Uterus (tissue), 4 donors: Measurements from ENCODE around the gene FAF1. TPM values are rescaled to one million over a fixed set of nuclear protein-coding genes. Genes with fewer than 3 reads are reported as not detected.

ENCODE experiments used
- DNase-seq, 2 donors: peaks; one replicate each; pipeline ENCODE4 v3.0.0-alpha.2; 2019 to 2020
- H3K27ac ChIP-seq, 2 donors: fragments of 200-600 bp; sonication (generic); 1 replicate in 1 of 2; 2 replicates in 1 of 2; pipeline ENCODE4 v1.5.1; 2016 to 2018
- H3K27me3 ChIP-seq, 2 donors: fragments of 200-600 bp; sonication (generic); one replicate each; pipeline ENCODE4 v1.5.1; 2018 to 2019; ENCODE audit warnings: control low read depth in 1 of 2
- H3K36me3 ChIP-seq, 2 donors: fragments of 200-600 bp; sonication (generic); one replicate each; pipeline ENCODE4 v1.5.1; 2019; ENCODE audit warnings: control low read depth in 1 of 2
- H3K4me1 ChIP-seq, 2 donors: fragments of 200-600 bp; sonication (generic); one replicate each; pipeline ENCODE4 v1.5.1; 2018 to 2019; ENCODE audit warnings: control low read depth in 1 of 2
- H3K4me3 ChIP-seq, 2 donors: fragments of 200-600 bp; sonication (generic); 1 replicate in 1 of 2; 2 replicates in 1 of 2; pipeline ENCODE4 v1.5.1; 2018 to 2019; ENCODE audit warnings: mild to moderate bottlenecking in 1 of 2
- H3K9me3 ChIP-seq, 2 donors: fragments of 200-600 bp; sonication (generic); one replicate each; pipeline ENCODE4 v1.5.1; 2019; ENCODE audit warnings: control low read depth in 1 of 2
- CTCF ChIP-seq, 4 experiments: fragments of 200-600 bp in 2 of 4; fragments of 450-650 bp in 2 of 4; sonication (generic) in 2 of 4; IDR thresholded peaks; one replicate each; pipeline ENCODE4 v1.5.1; 2016 to 2019; ENCODE audit warnings: antibody characterized with exemption in 4 of 4, mild to moderate bottlenecking in 2 of 4, moderate library complexity in 1 of 4
- POLR2A ChIP-seq, 2 donors: fragments of 450-650 bp; IDR thresholded peaks; one replicate each; pipeline ENCODE4 v1.6.1; 2016; ENCODE audit warnings: antibody characterized with exemption in 2 of 2, mild to moderate bottlenecking in 1 of 2, moderate library complexity in 1 of 2
- intact Hi-C: fragments of 100-400 bp; cut with DNase I; formaldehyde crosslinking; loops from one replicate; pipeline ENCODE4 v1.15.1; 2023; ENCODE audit warnings: low total_unique reads
- total RNA-seq, 4 donors: library from RNA; depleted of rRNA in 3 of 4; stranded (reverse); fragments of >200 nt in 3 of 4; gene quantifications; one replicate each; pipeline versions ENCODE4 v1.1.0 to v1.2.4, GENCODE V29; 2014 to 2023
- donor health status: DM: yes; HTN: yes; CAD: no.

FAF1 gene
- total RNA-seq, 4 donors from 2014 or later = 34.1 to 77.2 (median 64.1) TPM

- TF ChIP-seq CTCF (IDR thresholded peaks at IDR 0.05) (no peak), POLR2A (IDR thresholded peaks at IDR 0.05) (no peak)
- no peaks in the 10 kb centered on the region for H3K36me3 ChIP-seq
- H3K4me3 ChIP-seq = no peak overlapping the region
Measured at GRCh38 chr1:50527249-50527986, 432.6 kb downstream of the FAF1 start.

GRCh38 chr1:50526431-50526830, 433.6 kb downstream of the FAF1 start:
- H3K9me3 ChIP-seq = no peaks in the 10 kb centered on the region
- no peaks in the 10 kb centered on the region for H3K4me1 ChIP-seq
- no peaks in the 10 kb centered on the region for H3K36me3 ChIP-seq
- H3K4me3 ChIP-seq = no peak overlapping the region
- no peaks in the 10 kb centered on the region for H3K27me3 ChIP-seq
- TF ChIP-seq CTCF (IDR thresholded peaks at IDR 0.05) (no peak), POLR2A (IDR thresholded peaks at IDR 0.05) (no peak)
- H3K27ac ChIP-seq = no peak overlapping the region
- no peak for DNase-seq
- intact Hi-C loops = no loop called here

More at GRCh38 chr1:50527249-50527986, 432.6 kb downstream of the FAF1 start:
- intact Hi-C loops = no loop called here
- DNase-seq = no peak
- Histone ChIP-seq H3K27ac (no peak overlapping the region), H3K9me3 (no peaks in the 10 kb centered on the region), H3K4me1 (no peaks in the 10 kb centered on the region), H3K27me3 (no peaks in the 10 kb centered on the region)

- intact Hi-C loops = no loop called here
Measured at GRCh38 chr1:50523548-50523947, 436.5 kb downstream of the FAF1 start.

GRCh38 chr1:50522691-50523342, 437.2 kb downstream of the FAF1 start:
- Histone ChIP-seq H3K4me1 (no peaks in the 10 kb centered on the region), H3K9me3 (no peaks in the 10 kb centered on the region), H3K4me3 (no peak overlapping the region), H3K27ac (no peak overlapping the region), H3K27me3 (no peaks in the 10 kb centered on the region), H3K36me3 (no peaks in the 10 kb centered on the region)
- no peak for DNase-seq
- intact Hi-C loops = no loop called here
- TF ChIP-seq POLR2A (IDR thresholded peaks at IDR 0.05) (no peak), CTCF (IDR thresholded peaks at IDR 0.05) (no peak)

More at GRCh38 chr1:50523548-50523947, 436.5 kb downstream of the FAF1 start:
- Histone ChIP-seq H3K27me3 (no peaks in the 10 kb centered on the region), H3K4me1 (no peaks in the 10 kb centered on the region), H3K36me3 (no peaks in the 10 kb centered on the region), H3K27ac (no peak overlapping the region), H3K9me3 (no peaks in the 10 kb centered on the region), H3K4me3 (no peak overlapping the region)
- no peak for TF ChIP-seq POLR2A (IDR thresholded peaks at IDR 0.05)
- TF ChIP-seq CTCF (IDR thresholded peaks at IDR 0.05) = no peak
- DNase-seq = no peak

GRCh38 chr1:50521703-50522102, 438.4 kb downstream of the FAF1 start:
- H3K4me3 ChIP-seq = no peak overlapping the region
- H3K9me3 ChIP-seq = no peaks in the 10 kb centered on the region
- H3K36me3 ChIP-seq = no peaks in the 10 kb centered on the region
- intact Hi-C loops = no loop called here
- H3K27ac ChIP-seq = no peak overlapping the region
- TF ChIP-seq POLR2A (IDR thresholded peaks at IDR 0.05) = no peak
- H3K27me3 ChIP-seq = no peaks in the 10 kb centered on the region
- no peaks in the 10 kb centered on the region for H3K4me1 ChIP-seq
- no peak for DNase-seq
